ENCODE measurements around the gene RTN4IP1. TPM values are rescaled to one million over a fixed set of nuclear protein-coding genes. Genes with fewer than 3 reads are reported as not detected.

Gene RTN4IP1
- total RNA-seq, 4 donors from 2014 or later, result 2.0 to 5.9 (median 5.8) TPM; not detected in 1

DNA sequence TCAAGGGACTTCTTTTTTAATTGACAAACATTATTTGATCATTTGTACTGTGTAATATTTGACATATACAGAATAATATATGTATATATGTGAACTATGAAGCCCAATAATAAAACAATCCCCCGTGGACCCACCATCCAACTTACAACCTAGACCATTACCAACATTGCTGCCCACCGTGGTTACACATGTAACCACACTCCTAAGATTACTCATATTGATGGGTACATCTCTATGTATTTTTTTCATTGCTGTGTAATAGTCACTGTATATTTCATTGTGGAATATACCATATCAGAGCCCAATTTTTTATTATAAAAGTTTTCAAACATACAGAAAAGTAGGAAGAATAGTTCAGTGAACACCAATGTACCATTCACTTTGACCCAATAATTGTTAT lies 94.3 kb downstream of the RTN4IP1 start:
- TF ChIP-seq, protein P1, sequence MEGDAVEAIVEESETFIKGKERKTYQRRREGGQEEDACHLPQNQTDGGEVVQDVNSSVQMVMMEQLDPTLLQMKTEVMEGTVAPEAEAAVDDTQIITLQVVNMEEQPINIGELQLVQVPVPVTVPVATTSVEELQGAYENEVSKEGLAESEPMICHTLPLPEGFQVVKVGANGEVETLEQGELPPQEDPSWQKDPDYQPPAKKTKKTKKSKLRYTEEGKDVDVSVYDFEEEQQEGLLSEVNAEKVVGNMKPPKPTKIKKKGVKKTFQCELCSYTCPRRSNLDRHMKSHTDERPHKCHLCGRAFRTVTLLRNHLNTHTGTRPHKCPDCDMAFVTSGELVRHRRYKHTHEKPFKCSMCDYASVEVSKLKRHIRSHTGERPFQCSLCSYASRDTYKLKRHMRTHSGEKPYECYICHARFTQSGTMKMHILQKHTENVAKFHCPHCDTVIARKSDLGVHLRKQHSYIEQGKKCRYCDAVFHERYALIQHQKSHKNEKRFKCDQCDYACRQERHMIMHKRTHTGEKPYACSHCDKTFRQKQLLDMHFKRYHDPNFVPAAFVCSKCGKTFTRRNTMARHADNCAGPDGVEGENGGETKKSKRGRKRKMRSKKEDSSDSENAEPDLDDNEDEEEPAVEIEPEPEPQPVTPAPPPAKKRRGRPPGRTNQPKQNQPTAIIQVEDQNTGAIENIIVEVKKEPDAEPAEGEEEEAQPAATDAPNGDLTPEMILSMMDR (IDR thresholded peaks at IDR 0.05), result no peak
- TF ChIP-seq POLR2A (IDR thresholded peaks at IDR 0.05), result no peak
- intact Hi-C loops (cut with DNase I; ENCODE audit: low total_unique reads), result no loop called here
- Histone ChIP-seq H3K4me3 (no peak overlapping the region), H3K27me3 (no peaks in the 10 kb centered on the region), H3K4me1 (no peaks in the 10 kb centered on the region), H3K36me3 (no peaks in the 10 kb centered on the region), H3K27ac (no peak overlapping the region), H3K9me3 (no peaks in the 10 kb centered on the region)
- DNase-seq, result no peak

DNA sequence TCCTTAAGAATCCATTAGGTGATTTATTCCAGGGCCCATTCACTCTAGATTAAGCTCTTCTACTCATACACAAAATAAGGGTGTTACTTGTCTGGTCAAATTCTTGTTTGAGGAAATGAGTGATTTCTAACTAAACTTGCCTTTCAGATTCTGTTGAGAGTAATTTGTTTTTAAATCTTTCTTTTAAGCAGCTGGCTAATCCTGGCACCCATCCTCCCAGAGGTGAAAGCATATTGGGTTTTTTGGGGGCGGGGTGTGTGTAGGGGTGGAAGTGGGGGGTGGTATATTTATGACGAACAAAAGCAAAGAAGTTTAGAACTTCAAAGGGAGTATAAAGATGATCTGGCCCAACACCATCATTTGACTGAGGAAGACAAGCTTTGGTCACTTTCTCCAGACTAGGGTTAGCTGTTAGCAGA lies 94.7 kb downstream of the RTN4IP1 start:
- Histone ChIP-seq H3K27ac (no peak overlapping the region), H3K4me3 (no peak overlapping the region), H3K9me3 (no peaks in the 10 kb centered on the region), H3K27me3 (no peaks in the 10 kb centered on the region), H3K4me1 (no peaks in the 10 kb centered on the region), H3K36me3 (no peaks in the 10 kb centered on the region)
- no peak for DNase-seq
- TF ChIP-seq, protein P1 (IDR thresholded peaks at IDR 0.05), result no peak
- no peak for TF ChIP-seq POLR2A (IDR thresholded peaks at IDR 0.05)
- intact Hi-C loops (cut with DNase I; ENCODE audit: low total_unique reads), result no loop called here

DNA sequence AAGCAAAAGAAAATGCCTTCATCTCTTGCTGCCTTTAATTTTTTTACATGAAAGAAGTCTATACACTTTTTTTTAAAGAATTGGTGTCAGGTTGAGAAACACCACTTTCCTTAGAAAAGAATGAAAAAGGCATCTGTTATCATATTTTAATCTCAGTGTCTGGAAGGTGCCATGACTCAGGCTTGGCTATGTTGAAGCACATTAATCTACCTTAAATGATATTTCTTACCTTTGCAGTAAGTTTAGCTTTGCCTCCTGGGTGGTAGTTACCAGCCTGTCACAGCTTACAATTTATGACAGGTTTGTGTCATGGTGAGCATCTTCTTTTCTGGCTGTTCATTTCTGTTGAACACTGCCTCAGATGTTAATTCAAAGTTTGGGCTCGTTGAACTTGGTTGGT lies 95.3 kb downstream of the RTN4IP1 start:
- H3K4me3 ChIP-seq, result no peak overlapping the region
- no peak overlapping the region for H3K27ac ChIP-seq
- H3K27me3 ChIP-seq, result no peaks in the 10 kb centered on the region
- no peak for DNase-seq
- intact Hi-C loops (cut with DNase I; ENCODE audit: low total_unique reads), result no loop called here
- H3K36me3 ChIP-seq, result no peaks in the 10 kb centered on the region
- no peak for TF ChIP-seq POLR2A (IDR thresholded peaks at IDR 0.05)
- TF ChIP-seq, protein P1 (IDR thresholded peaks at IDR 0.05), result no peak
- no peaks in the 10 kb centered on the region for H3K9me3 ChIP-seq
- no peaks in the 10 kb centered on the region for H3K4me1 ChIP-seq

DNA sequence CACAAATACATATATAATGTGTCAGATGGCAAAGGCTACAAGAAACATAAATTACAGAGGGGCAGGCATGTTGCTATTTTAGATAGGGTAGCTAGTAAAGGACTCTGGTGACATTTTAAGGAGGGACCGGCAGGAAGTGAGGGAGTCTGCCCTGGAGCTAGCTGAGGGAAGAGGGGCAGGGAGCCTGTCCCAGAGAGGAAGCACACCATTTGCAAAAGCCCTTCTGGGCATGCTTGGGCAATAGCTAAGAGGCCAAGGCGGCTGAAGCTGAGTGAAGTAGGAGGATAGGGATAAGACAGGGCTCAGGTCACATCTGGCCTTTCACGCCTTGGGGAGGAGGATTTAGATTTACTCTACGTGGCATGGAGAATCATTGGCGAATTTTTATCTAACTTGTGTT lies 96.2 kb downstream of the RTN4IP1 start:
- Histone ChIP-seq H3K9me3 (no peaks in the 10 kb centered on the region), H3K27ac (no peak overlapping the region), H3K4me3 (no peak overlapping the region), H3K36me3 (no peaks in the 10 kb centered on the region), H3K27me3 (no peaks in the 10 kb centered on the region), H3K4me1 (no peaks in the 10 kb centered on the region)
- TF ChIP-seq, protein P1 (IDR thresholded peaks at IDR 0.05), result no peak
- intact Hi-C loops (cut with DNase I; ENCODE audit: low total_unique reads), result no loop called here
- no peak for DNase-seq

DNA sequence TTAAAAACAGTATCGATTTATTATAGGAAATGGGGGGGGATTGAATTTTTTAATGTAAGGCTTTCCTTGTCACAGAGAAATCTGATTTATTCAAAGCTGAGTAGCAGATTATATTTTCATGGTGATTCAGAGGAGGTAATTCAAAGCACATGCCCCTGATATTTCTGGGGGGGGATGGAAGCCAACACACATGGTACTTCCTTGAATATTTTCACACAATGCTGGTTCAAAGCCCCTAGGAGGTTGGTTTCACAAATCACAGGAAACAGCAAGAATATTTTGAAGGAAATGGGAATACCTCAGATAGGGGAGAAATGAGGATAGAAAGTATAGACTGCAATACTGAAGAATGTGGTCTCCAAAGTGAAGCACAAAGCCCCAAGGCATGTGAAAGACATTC lies 98.8 kb downstream of the RTN4IP1 start:
- H3K36me3 ChIP-seq, result no peaks in the 10 kb centered on the region
- H3K9me3 ChIP-seq, result no peaks in the 10 kb centered on the region
- no peak overlapping the region for H3K4me3 ChIP-seq
- no peaks in the 10 kb centered on the region for H3K27me3 ChIP-seq
- intact Hi-C loops (cut with DNase I; ENCODE audit: low total_unique reads), result no loop called here
- no peak overlapping the region for H3K27ac ChIP-seq
- H3K4me1 ChIP-seq, result no peaks in the 10 kb centered on the region
- no peak for TF ChIP-seq POLR2A (IDR thresholded peaks at IDR 0.05)
- TF ChIP-seq, protein P1 (IDR thresholded peaks at IDR 0.05), result no peak
- no peak for DNase-seq
